H1 (cell line): ENCODE data around the gene NAA10. TPM values are rescaled to one million over a fixed set of nuclear protein-coding genes. Genes with fewer than 3 reads are reported as not detected.

Experiments
- ATF3 ChIP-seq: IDR thresholded peaks from 2 replicates; pipeline ENCODE4 v1.6.1; 2011; ENCODE audit warnings: low read depth, mild to moderate bottlenecking, low read length; ENCODE audit not compliant: insufficient read depth
- polyA plus RNA-seq, 7 experiments: library from polyadenylated mRNA; depleted of rRNA in 3 of 7; stranded (reverse) in 5 of 7; unstranded in 2 of 7; fragments of >200 nt in 5 of 7; fragments of 200-250 nt in 2 of 7; gene quantifications; 1 replicate in 5 of 7; 2 replicates in 1 of 7; 4 replicates in 1 of 7; pipeline versions ENCODE4 v1.2.1 to v1.2.3, GENCODE V29; 2011 to 2013; ENCODE audit warnings: missing spikeins in 2 of 7, mixed read lengths in 2 of 7
- total RNA-seq: library from RNA; stranded (reverse); fragmentation: NEBNext Ultra II Directional; extraction: Animal tissue kit (Norgen Biotek cat#: 25700); gene quantifications from 2 replicates; pipeline ENCODE4 v1.2.1, GENCODE V29; 2021

The NAA10 gene
- total and polyA plus RNA-seq, 2 of the 8 experiments (the other 6 are each of a cell fraction or from before 2014, with no cell fraction given), result 80.4 to 98.8 TPM

- TF ChIP-seq ATF3, result no peak
Measured at GRCh38 chrX:153960786-153961185, 25.9 kb upstream of the NAA10 start (continued).
